ENCODE data around the gene SMAP1.

GRCh38 chr6:70657706-70658105 lies 10.0 kb upstream of the SMAP1 start:
- no peak for TF ChIP-seq CTCF (tag by site-specific recombination; IDR thresholded peaks at IDR 0.05)
- TF ChIP-seq ZNF596 (tag by site-specific recombination; IDR thresholded peaks at IDR 0.05): no peak
- TF ChIP-seq YY1 (tag by site-specific recombination; IDR thresholded peaks at IDR 0.05): no peak
- no peak for TF ChIP-seq REST (tag by site-specific recombination; IDR thresholded peaks at IDR 0.05)
- no peak for TF ChIP-seq ZNF791 (tag by site-specific recombination; IDR thresholded peaks at IDR 0.05)
- TF ChIP-seq ZNF707 (tag by site-specific recombination; IDR thresholded peaks at IDR 0.05): no peak
- TF ChIP-seq SP3 (tag by site-specific recombination; IDR thresholded peaks at IDR 0.05): no peak
- TF ChIP-seq, protein P1, sequence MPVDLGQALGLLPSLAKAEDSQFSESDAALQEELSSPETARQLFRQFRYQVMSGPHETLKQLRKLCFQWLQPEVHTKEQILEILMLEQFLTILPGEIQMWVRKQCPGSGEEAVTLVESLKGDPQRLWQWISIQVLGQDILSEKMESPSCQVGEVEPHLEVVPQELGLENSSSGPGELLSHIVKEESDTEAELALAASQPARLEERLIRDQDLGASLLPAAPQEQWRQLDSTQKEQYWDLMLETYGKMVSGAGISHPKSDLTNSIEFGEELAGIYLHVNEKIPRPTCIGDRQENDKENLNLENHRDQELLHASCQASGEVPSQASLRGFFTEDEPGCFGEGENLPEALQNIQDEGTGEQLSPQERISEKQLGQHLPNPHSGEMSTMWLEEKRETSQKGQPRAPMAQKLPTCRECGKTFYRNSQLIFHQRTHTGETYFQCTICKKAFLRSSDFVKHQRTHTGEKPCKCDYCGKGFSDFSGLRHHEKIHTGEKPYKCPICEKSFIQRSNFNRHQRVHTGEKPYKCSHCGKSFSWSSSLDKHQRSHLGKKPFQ (tag by site-specific recombination; IDR thresholded peaks at IDR 0.05): no peak
- no peak for TF ChIP-seq ZNF184 (tag by site-specific recombination; IDR thresholded peaks at IDR 0.05)
- TF ChIP-seq GLI4 (tag by site-specific recombination; IDR thresholded peaks at IDR 0.05): no peak
- no peak for TF ChIP-seq ZNF792 (tag by site-specific recombination; IDR thresholded peaks at IDR 0.05)
- no peak for TF ChIP-seq ZNF843 (tag by site-specific recombination; IDR thresholded peaks at IDR 0.05)
- TF ChIP-seq MYNN (tag by site-specific recombination; IDR thresholded peaks at IDR 0.05; ENCODE audit: borderline replicate concordance): no peak
